Measurements from ENCODE around the gene ACCS.

DNA sequence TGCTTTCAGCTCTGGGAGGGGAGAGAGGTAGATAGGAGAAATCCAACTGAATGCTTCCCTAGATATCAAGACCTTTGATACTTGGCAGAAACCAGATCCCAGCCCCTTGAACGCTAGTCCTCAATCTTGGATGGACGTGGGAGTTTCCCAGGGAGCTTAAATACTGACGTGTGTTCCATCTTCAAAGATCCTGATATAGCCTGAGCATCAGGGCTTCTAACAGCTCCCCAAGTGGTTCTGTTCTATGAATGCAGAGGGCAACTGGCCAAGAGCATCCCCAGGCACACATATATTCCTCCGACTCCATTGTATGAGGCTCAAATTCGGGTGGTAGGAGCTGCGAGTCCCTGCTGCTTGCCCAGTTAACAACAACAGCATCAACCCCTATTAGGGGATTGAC is 8.7 kb upstream of the ACCS start:
- TF ChIP-seq, protein P1, sequence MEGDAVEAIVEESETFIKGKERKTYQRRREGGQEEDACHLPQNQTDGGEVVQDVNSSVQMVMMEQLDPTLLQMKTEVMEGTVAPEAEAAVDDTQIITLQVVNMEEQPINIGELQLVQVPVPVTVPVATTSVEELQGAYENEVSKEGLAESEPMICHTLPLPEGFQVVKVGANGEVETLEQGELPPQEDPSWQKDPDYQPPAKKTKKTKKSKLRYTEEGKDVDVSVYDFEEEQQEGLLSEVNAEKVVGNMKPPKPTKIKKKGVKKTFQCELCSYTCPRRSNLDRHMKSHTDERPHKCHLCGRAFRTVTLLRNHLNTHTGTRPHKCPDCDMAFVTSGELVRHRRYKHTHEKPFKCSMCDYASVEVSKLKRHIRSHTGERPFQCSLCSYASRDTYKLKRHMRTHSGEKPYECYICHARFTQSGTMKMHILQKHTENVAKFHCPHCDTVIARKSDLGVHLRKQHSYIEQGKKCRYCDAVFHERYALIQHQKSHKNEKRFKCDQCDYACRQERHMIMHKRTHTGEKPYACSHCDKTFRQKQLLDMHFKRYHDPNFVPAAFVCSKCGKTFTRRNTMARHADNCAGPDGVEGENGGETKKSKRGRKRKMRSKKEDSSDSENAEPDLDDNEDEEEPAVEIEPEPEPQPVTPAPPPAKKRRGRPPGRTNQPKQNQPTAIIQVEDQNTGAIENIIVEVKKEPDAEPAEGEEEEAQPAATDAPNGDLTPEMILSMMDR (IDR thresholded peaks at IDR 0.05): no peak
- TF ChIP-seq POLR2A (IDR thresholded peaks at IDR 0.05): no peak

All from lower leg skin (tissue), 3 donors.